WTC11 (cell line): ENCODE measurements around the gene NCBP3. TPM values are rescaled to one million over a fixed set of nuclear protein-coding genes. Genes with fewer than 3 reads are reported as not detected.

Experiments used
- ATAC-seq: fragments of 200-7000 bp; cut with Tn5 transposase; 2 replicates; pipeline ENCODE4 v1.10.0; 2021; ENCODE audit warnings: mild to moderate bottlenecking, moderate library complexity
- CTCF ChIA-PET: fragments of 300-600 bp; sonication (Branson Sonifier 250); formaldehyde crosslinking; loops from one replicate; lab custom pipeline; 2021; ENCODE audit warnings: antibody characterized with exemption; lab: Charles Lee
- POLR2A ChIA-PET: fragments of 350-600 bp; sonication (Branson Sonifier 250); formaldehyde crosslinking; loops from one replicate; lab custom pipeline; 2021; ENCODE audit warnings: antibody characterized with exemption; lab: Charles Lee
- DNase-seq: peaks from one replicate; pipeline ENCODE4 v3.0.0; 2021; ENCODE audit warnings: low spot score
- H3K27ac Mint-ChIP-seq: 2 replicates; pipeline ENCODE4 v1.8.0; 2021; ENCODE audit warnings: mixed read lengths
- H3K27me3 Mint-ChIP-seq: 2 replicates; pipeline ENCODE4 v1.8.0; 2021; ENCODE audit warnings: low read depth, mild to moderate bottlenecking, moderate library complexity, mixed read lengths
- H3K36me3 Mint-ChIP-seq: 2 replicates; pipeline ENCODE4 v1.8.0; 2021; ENCODE audit warnings: mixed read lengths
- H3K4me1 Mint-ChIP-seq: 2 replicates; pipeline ENCODE4 v1.8.0; 2022; ENCODE audit warnings: mixed read lengths
- H3K4me3 Mint-ChIP-seq: 2 replicates; pipeline ENCODE4 v1.8.0; 2021; ENCODE audit warnings: mild to moderate bottlenecking, moderate library complexity, mixed read lengths
- H3K9me3 Mint-ChIP-seq: 2 replicates; pipeline ENCODE4 v1.8.0; 2021; ENCODE audit warnings: mixed read lengths
- ETV6 ChIP-seq: sonication (generic); formaldehyde crosslinking; IDR thresholded peaks from 2 replicates; pipeline ENCODE4 v1.8.1; 2022; ENCODE audit warnings: mild to moderate bottlenecking, missing genetic modification reagents
- FOXJ3 ChIP-seq: sonication (generic); formaldehyde crosslinking; IDR thresholded peaks from 2 replicates; pipeline ENCODE4 v1.9.0; 2021; ENCODE audit warnings: missing genetic modification reagents, mild to moderate bottlenecking, borderline replicate concordance
- FOXK1 ChIP-seq: sonication (generic); formaldehyde crosslinking; IDR thresholded peaks from 2 replicates; pipeline ENCODE4 v1.8.0; 2022; ENCODE audit warnings: mild to moderate bottlenecking, moderate library complexity, missing genetic modification reagents
- GRHL2 ChIP-seq: fragments of 250-450 bp; sonication (Bioruptor Pico); IDR thresholded peaks from 2 replicates; pipeline ENCODE4 v1.8.0; 2022; ENCODE audit warnings: mild to moderate bottlenecking, moderate library complexity; ENCODE audit not compliant: insufficient replicate concordance, severe bottlenecking
- GTF2I ChIP-seq: fragments of 250-450 bp; sonication (Bioruptor Pico); conservative IDR thresholded peaks from 2 replicates; pipeline ENCODE4 v1.4.0; 2021; ENCODE audit warnings: mild to moderate bottlenecking
- JAZF1 ChIP-seq: fragments of 250-450 bp; sonication (Bioruptor Pico); IDR thresholded peaks from 2 replicates; pipeline ENCODE4 v1.9.0; 2021; ENCODE audit warnings: moderate library complexity, mild to moderate bottlenecking, inconsistent platforms
- NFE2L1 ChIP-seq: sonication (generic); formaldehyde crosslinking; IDR thresholded peaks from 2 replicates; pipeline ENCODE4 v1.8.1; 2023; ENCODE audit warnings: missing genetic modification reagents
- NFYB ChIP-seq: sonication (generic); formaldehyde crosslinking; conservative IDR thresholded peaks from 2 replicates; pipeline ENCODE4 v1.8.0; 2022; ENCODE audit warnings: low read depth, missing genetic modification reagents
- PRRX2 ChIP-seq: fragments of 250-450 bp; sonication (Bioruptor Pico); IDR thresholded peaks from 2 replicates; pipeline ENCODE4 v1.8.0; 2021; ENCODE audit warnings: mild to moderate bottlenecking
- RORB ChIP-seq: fragments of 250-450 bp; sonication (Bioruptor Pico); IDR thresholded peaks from 2 replicates; pipeline ENCODE4 v1.9.0; 2021; ENCODE audit warnings: mild to moderate bottlenecking
- TP53 ChIP-seq: sonication (generic); formaldehyde crosslinking; IDR thresholded peaks from 2 replicates; pipeline ENCODE4 v1.8.1; 2023; ENCODE audit warnings: mild to moderate bottlenecking, missing genetic modification reagents
- ZBTB21 ChIP-seq: sonication (generic); formaldehyde crosslinking; IDR thresholded peaks from 2 replicates; pipeline ENCODE4 v1.8.1; 2023; ENCODE audit warnings: mild to moderate bottlenecking, missing genetic modification reagents, borderline replicate concordance
- ZNF121 ChIP-seq: sonication (generic); formaldehyde crosslinking; IDR thresholded peaks from 2 replicates; pipeline ENCODE4 v1.8.0; 2023; ENCODE audit warnings: missing genetic modification reagents
- ZNF219 ChIP-seq: sonication (generic); formaldehyde crosslinking; IDR thresholded peaks from 2 replicates; pipeline ENCODE4 v1.8.0; 2023; ENCODE audit warnings: missing genetic modification reagents, mild to moderate bottlenecking, borderline replicate concordance
- ZNF317 ChIP-seq: sonication (generic); formaldehyde crosslinking; IDR thresholded peaks from 2 replicates; pipeline ENCODE4 v1.8.1; 2023; ENCODE audit warnings: low read depth, mild to moderate bottlenecking, moderate library complexity, missing genetic modification reagents, borderline replicate concordance
- ZNF396 ChIP-seq: fragments of 250-450 bp; sonication (Bioruptor Pico); IDR thresholded peaks from 2 replicates; pipeline ENCODE4 v1.8.0; 2021; ENCODE audit warnings: mild to moderate bottlenecking, moderate library complexity, borderline replicate concordance
- ZNF416 ChIP-seq: fragments of 250-450 bp; sonication (Bioruptor Pico); IDR thresholded peaks from 2 replicates; pipeline ENCODE4 v1.9.0; 2021; ENCODE audit warnings: mild to moderate bottlenecking, inconsistent platforms
- ZNF671 ChIP-seq: fragments of 250-450 bp; sonication (Bioruptor Pico); IDR thresholded peaks from 2 replicates; pipeline ENCODE4 v1.8.0; 2021; ENCODE audit warnings: mild to moderate bottlenecking
- total RNA-seq: library from RNA; stranded (reverse); gene quantifications from 3 replicates; pipeline ENCODE4 v1.2.3, GENCODE V29; 2021
- TF ChIP-seq, protein P1 (sequence below): sonication (generic); formaldehyde crosslinking; conservative IDR thresholded peaks from 2 replicates; pipeline ENCODE4 v1.8.1; 2023; ENCODE audit warnings: mild to moderate bottlenecking, low read depth, missing genetic modification reagents, moderate library complexity
- TF ChIP-seq, protein P2 (sequence below): sonication (generic); formaldehyde crosslinking; IDR thresholded peaks from 2 replicates; pipeline ENCODE4 v1.8.0; 2023; ENCODE audit warnings: mild to moderate bottlenecking, missing genetic modification reagents
- TF ChIP-seq, protein P3 (sequence below): sonication (generic); formaldehyde crosslinking; IDR thresholded peaks from 2 replicates; pipeline ENCODE4 v1.8.1; 2023; ENCODE audit warnings: mild to moderate bottlenecking, moderate library complexity, missing genetic modification reagents
- TF ChIP-seq, protein P4 (sequence below): sonication (generic); formaldehyde crosslinking; IDR thresholded peaks from 2 replicates; pipeline ENCODE4 v1.8.0; 2022; ENCODE audit warnings: mild to moderate bottlenecking, missing genetic modification reagents
- TF ChIP-seq, protein P5 (sequence below): sonication (generic); formaldehyde crosslinking; IDR thresholded peaks from 2 replicates; pipeline ENCODE4 v1.8.1; 2023; ENCODE audit warnings: mild to moderate bottlenecking, missing genetic modification reagents, borderline replicate concordance
- TF ChIP-seq, protein P6 (sequence below): fragments of 250-450 bp; sonication (Bioruptor Pico); IDR thresholded peaks from 2 replicates; pipeline ENCODE4 v1.9.0; 2021; ENCODE audit warnings: mild to moderate bottlenecking

The NCBP3 gene
- total RNA-seq, 1 experiment from 2014 or later: 48.7 TPM

DNA sequence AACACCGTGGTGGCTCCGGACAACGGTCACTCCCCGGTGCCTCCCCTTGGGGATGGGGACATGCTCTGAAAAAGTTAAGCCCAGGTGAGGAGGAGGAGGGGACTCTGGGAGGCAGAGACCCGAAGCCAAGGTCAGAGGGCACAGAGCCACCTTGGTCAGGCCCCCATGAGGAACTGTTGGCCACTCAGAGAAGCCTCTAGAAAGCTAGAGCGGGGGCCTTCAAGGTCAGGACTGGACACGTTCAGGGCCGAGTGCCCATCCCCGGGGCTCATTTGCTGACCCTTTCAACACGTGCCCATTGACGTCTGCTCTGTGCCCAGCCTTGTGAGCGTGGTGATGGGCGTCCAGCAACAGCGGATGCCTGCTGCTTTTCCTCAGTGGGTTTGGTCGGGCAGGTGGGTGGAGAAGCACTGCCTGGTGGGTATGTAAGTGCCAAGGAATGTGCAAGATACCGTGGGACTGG lies 84.1 kb downstream of the NCBP3 start:
- no peaks in the 10 kb centered on the region for H3K4me1 Mint-ChIP-seq
- POLR2A ChIA-PET: interaction anchor here (0.7 kb wide), 1 partner anchor 1263 kb away, joined by 8 read pairs; no protein-coding TSS in a partner anchor
- no peak for ATAC-seq
- H3K4me3 Mint-ChIP-seq: no peak overlapping the region
- H3K27ac Mint-ChIP-seq: no peak overlapping the region
- H3K36me3 Mint-ChIP-seq: peaks cover 15% of the 10 kb centered on the region
- no peak for DNase-seq
- CTCF ChIA-PET: interaction anchor here (1.5 to 7.5 kb wide), 3 partner anchors 10 to 79 kb away, joined by 5 to 45 read pairs (median 7); no protein-coding TSS in a partner anchor
- TF ChIP-seq NFYB (CRISPR knock-in tag) (no peak), GRHL2 (no peak), ZNF416 (CRISPR knock-in tag) (no peak), FOXJ3 (CRISPR knock-in tag) (no peak), NFE2L1 (CRISPR knock-in tag) (no peak), ZNF396 (CRISPR knock-in tag) (no peak), ZNF317 (no peak), TP53 (CRISPR knock-in tag) (no peak), PRRX2 (CRISPR knock-in tag) (no peak), ZNF121 (CRISPR knock-in tag) (no peak)
- TF ChIP-seq, protein P1, sequence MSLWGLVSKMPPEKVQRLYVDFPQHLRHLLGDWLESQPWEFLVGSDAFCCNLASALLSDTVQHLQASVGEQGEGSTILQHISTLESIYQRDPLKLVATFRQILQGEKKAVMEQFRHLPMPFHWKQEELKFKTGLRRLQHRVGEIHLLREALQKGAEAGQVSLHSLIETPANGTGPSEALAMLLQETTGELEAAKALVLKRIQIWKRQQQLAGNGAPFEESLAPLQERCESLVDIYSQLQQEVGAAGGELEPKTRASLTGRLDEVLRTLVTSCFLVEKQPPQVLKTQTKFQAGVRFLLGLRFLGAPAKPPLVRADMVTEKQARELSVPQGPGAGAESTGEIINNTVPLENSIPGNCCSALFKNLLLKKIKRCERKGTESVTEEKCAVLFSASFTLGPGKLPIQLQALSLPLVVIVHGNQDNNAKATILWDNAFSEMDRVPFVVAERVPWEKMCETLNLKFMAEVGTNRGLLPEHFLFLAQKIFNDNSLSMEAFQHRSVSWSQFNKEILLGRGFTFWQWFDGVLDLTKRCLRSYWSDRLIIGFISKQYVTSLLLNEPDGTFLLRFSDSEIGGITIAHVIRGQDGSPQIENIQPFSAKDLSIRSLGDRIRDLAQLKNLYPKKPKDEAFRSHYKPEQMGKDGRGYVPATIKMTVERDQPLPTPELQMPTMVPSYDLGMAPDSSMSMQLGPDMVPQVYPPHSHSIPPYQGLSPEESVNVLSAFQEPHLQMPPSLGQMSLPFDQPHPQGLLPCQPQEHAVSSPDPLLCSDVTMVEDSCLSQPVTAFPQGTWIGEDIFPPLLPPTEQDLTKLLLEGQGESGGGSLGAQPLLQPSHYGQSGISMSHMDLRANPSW: no peak
- TF ChIP-seq, protein P2, sequence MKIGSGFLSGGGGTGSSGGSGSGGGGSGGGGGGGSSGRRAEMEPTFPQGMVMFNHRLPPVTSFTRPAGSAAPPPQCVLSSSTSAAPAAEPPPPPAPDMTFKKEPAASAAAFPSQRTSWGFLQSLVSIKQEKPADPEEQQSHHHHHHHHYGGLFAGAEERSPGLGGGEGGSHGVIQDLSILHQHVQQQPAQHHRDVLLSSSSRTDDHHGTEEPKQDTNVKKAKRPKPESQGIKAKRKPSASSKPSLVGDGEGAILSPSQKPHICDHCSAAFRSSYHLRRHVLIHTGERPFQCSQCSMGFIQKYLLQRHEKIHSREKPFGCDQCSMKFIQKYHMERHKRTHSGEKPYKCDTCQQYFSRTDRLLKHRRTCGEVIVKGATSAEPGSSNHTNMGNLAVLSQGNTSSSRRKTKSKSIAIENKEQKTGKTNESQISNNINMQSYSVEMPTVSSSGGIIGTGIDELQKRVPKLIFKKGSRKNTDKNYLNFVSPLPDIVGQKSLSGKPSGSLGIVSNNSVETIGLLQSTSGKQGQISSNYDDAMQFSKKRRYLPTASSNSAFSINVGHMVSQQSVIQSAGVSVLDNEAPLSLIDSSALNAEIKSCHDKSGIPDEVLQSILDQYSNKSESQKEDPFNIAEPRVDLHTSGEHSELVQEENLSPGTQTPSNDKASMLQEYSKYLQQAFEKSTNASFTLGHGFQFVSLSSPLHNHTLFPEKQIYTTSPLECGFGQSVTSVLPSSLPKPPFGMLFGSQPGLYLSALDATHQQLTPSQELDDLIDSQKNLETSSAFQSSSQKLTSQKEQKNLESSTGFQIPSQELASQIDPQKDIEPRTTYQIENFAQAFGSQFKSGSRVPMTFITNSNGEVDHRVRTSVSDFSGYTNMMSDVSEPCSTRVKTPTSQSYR (CRISPR knock-in tag): no peak
- TF ChIP-seq, protein P3, sequence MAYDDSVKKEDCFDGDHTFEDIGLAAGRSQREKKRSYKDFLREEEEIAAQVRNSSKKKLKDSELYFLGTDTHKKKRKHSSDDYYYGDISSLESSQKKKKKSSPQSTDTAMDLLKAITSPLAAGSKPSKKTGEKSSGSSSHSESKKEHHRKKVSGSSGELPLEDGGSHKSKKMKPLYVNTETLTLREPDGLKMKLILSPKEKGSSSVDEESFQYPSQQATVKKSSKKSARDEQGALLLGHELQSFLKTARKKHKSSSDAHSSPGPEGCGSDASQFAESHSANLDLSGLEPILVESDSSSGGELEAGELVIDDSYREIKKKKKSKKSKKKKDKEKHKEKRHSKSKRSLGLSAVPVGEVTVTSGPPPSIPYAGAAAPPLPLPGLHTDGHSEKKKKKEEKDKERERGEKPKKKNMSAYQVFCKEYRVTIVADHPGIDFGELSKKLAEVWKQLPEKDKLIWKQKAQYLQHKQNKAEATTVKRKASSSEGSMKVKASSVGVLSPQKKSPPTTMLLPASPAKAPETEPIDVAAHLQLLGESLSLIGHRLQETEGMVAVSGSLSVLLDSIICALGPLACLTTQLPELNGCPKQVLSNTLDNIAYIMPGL: no peak
- peaks cover 17% of the 10 kb centered on the region for H3K9me3 Mint-ChIP-seq
- peaks cover 3% of the 10 kb centered on the region for H3K27me3 Mint-ChIP-seq

DNA sequence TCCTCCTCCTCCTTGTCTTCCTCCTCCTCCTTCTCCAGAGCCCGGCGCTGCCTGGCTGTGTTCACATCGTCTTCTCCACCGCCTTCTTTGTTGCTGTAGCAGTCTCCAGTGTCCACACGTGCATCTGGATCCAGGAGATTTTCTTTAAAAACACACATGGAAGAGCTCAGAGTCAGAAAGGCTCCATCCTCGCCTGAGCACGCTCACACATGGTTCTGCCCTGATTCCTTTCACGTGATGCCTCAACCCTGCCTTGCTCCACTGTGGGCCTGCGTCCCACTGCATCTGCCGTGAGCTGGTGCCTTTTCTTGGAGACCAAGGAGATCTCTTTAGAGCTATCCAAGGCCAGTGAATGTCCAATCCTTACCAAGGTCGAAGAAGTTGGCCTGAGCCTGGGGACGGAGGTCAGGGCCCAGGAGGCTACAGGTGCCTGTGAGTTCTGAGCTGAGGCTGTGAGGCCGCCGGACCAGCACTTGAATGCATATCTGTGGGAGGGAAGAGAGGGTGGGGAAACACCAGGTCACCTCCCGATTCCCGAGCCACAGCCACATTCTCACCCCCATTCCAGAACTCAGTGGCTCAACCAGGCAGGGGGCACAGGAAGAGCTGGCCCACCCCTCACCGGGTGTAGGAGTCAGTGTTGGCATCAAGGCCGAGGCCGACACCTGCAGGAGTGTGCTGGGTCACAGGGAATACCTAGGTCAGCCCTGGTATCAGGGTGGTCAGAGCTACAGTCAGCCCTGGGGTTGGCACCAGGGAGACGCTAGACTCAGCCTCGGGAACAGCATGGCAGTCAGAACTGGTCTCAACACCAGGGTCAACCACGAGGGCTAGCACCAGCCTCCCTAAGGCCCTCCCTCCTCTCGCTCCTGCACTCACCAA lies 84.8 kb downstream of the NCBP3 start:
- peaks cover 3% of the 10 kb centered on the region for H3K27me3 Mint-ChIP-seq
- peaks cover 17% of the 10 kb centered on the region for H3K9me3 Mint-ChIP-seq
- ATAC-seq: no peak
- H3K27ac Mint-ChIP-seq: no peak overlapping the region
- no peak for DNase-seq
- ChIA-PET POLR2A (interaction anchor here (0.6 kb wide), 1 partner anchor 29 kb away, joined by 4 read pairs; no protein-coding TSS in a partner anchor), CTCF (interaction anchor here (1.0 to 7.5 kb wide), 4 partner anchors 11 to 85 kb away, joined by 3 to 45 read pairs (median 6); partner anchors contain the start of gene NCBP3)
- no peak overlapping the region for H3K4me3 Mint-ChIP-seq
- no peaks in the 10 kb centered on the region for H3K4me1 Mint-ChIP-seq
- H3K36me3 Mint-ChIP-seq: peaks cover 15% of the 10 kb centered on the region
- TF ChIP-seq ZNF219 (CRISPR knock-in tag) (no peak), JAZF1 (CRISPR knock-in tag) (no peak), ZNF416 (CRISPR knock-in tag) (no peak), ZNF671 (no peak), FOXK1 (CRISPR knock-in tag) (no peak), GTF2I (CRISPR knock-in tag) (no peak), RORB (CRISPR knock-in tag) (no peak), ETV6 (no peak), ZBTB21 (CRISPR knock-in tag) (no peak)
- TF ChIP-seq, protein P4, sequence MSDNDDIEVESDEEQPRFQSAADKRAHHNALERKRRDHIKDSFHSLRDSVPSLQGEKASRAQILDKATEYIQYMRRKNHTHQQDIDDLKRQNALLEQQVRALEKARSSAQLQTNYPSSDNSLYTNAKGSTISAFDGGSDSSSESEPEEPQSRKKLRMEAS (CRISPR knock-in tag): no peak
- TF ChIP-seq, protein P5, sequence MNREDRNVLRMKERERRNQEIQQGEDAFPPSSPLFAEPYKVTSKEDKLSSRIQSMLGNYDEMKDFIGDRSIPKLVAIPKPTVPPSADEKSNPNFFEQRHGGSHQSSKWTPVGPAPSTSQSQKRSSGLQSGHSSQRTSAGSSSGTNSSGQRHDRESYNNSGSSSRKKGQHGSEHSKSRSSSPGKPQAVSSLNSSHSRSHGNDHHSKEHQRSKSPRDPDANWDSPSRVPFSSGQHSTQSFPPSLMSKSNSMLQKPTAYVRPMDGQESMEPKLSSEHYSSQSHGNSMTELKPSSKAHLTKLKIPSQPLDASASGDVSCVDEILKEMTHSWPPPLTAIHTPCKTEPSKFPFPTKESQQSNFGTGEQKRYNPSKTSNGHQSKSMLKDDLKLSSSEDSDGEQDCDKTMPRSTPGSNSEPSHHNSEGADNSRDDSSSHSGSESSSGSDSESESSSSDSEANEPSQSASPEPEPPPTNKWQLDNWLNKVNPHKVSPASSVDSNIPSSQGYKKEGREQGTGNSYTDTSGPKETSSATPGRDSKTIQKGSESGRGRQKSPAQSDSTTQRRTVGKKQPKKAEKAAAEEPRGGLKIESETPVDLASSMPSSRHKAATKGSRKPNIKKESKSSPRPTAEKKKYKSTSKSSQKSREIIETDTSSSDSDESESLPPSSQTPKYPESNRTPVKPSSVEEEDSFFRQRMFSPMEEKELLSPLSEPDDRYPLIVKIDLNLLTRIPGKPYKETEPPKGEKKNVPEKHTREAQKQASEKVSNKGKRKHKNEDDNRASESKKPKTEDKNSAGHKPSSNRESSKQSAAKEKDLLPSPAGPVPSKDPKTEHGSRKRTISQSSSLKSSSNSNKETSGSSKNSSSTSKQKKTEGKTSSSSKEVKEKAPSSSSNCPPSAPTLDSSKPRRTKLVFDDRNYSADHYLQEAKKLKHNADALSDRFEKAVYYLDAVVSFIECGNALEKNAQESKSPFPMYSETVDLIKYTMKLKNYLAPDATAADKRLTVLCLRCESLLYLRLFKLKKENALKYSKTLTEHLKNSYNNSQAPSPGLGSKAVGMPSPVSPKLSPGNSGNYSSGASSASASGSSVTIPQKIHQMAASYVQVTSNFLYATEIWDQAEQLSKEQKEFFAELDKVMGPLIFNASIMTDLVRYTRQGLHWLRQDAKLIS (CRISPR knock-in tag): no peak
- TF ChIP-seq, protein P6, sequence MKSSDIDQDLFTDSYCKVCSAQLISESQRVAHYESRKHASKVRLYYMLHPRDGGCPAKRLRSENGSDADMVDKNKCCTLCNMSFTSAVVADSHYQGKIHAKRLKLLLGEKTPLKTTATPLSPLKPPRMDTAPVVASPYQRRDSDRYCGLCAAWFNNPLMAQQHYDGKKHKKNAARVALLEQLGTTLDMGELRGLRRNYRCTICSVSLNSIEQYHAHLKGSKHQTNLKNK (CRISPR knock-in tag): no peak
